GM18870 (cell line): ENCODE data around the gene C5orf63.
"Not testable (repeated sequence)": the region's sequence is repeated elsewhere in the genome, so short reads cannot be mapped to it uniquely, and the experiment has no call there.

Source experiments
- ATAC-seq: cut with Tn5 transposase; IDR thresholded peaks from one replicate; pipeline ENCODE4 v1.9.1; 2021; ENCODE audit warnings: moderate library complexity; ENCODE audit not compliant: unreplicated experiment

C5orf63 gene

GRCh38 chr5:127010362-127010761 lies 62.9 kb downstream of the C5orf63 start:
- ATAC-seq, result no peak

GRCh38 chr5:127009784-127010183 lies 63.5 kb downstream of the C5orf63 start:
- no peak for ATAC-seq

- no peak for ATAC-seq
Observed at GRCh38 chr5:127008300-127008975, 64.9 kb downstream of the C5orf63 start.

GRCh38 chr5:127007522-127007921 lies 65.8 kb downstream of the C5orf63 start:
- no peak for ATAC-seq

GRCh38 chr5:127006744-127007143 lies 66.6 kb downstream of the C5orf63 start:
- no peak for ATAC-seq

- ATAC-seq, result not testable (repeated sequence)
Observed at GRCh38 chr5:127005282-127005681, 68.0 kb downstream of the C5orf63 start.

- ATAC-seq, result no peak
Observed at GRCh38 chr5:127004721-127005120, 68.6 kb downstream of the C5orf63 start.

GRCh38 chr5:127003798-127004495 lies 69.4 kb downstream of the C5orf63 start:
- ATAC-seq, result no peak

- ATAC-seq, result no peak
Observed at GRCh38 chr5:127002390-127002789, 70.9 kb downstream of the C5orf63 start.

- ATAC-seq, result no peak
Observed at GRCh38 chr5:127001621-127002296, 71.5 kb downstream of the C5orf63 start.
